ENCODE results near the gene HSF2BP.

Gene HSF2BP

GRCh38 chr21:43644609-43645008 is 14.7 kb downstream of the HSF2BP start:
- Histone ChIP-seq H2BK15ac (replicated peaks; ENCODE audit: low read depth) (no peak overlapping the region), H3K4me2 (ENCODE audit: low read length) (no peak overlapping the region), H3K79me2 (ENCODE audit: control insufficient read depth, insufficient read depth, low read length) (no peaks in the 10 kb centered on the region), H3K56ac (ENCODE audit: low read length) (no peak overlapping the region), H3K23ac (ENCODE audit: low read length) (no peak overlapping the region), H3K4ac (ENCODE audit: low read depth, low read length) (peak overlapping the region; percentile 36), H2AK5ac (ENCODE audit: low read length) (no peak overlapping the region), H3K27ac (ENCODE audit: low read depth, low read length) (no peak overlapping the region), H3K27me3 (ENCODE audit: insufficient read depth, low read length, poor library complexity) (no peaks in the 10 kb centered on the region), H4K8ac (ENCODE audit: low read depth, low read length) (no peak overlapping the region), H4K5ac (ENCODE audit: low read length) (no peak overlapping the region), H3K9ac (ENCODE audit: low read length) (no peak overlapping the region), H3K18ac (ENCODE audit: low read length) (no peak overlapping the region), H3K79me1 (ENCODE audit: low read length) (no peaks in the 10 kb centered on the region), H3K36me3 (ENCODE audit: control insufficient read depth, insufficient read depth, low read length) (no peaks in the 10 kb centered on the region), H3K4me1 (ENCODE audit: control insufficient read depth, low read depth, low read length) (no peaks in the 10 kb centered on the region), H2BK120ac (ENCODE audit: low read depth, low read length) (no peak overlapping the region), H3K4me3 (ENCODE audit: low read length) (no peak overlapping the region), H2BK5ac (ENCODE audit: low read length) (no peak overlapping the region)
- no peak for DNase-seq
- WGBS (ENCODE audit: extremely low coverage, insufficient coverage, low lambda C conversion rate), result 100% methylated on average over 1 of the region's 6 CpGs

DNA sequence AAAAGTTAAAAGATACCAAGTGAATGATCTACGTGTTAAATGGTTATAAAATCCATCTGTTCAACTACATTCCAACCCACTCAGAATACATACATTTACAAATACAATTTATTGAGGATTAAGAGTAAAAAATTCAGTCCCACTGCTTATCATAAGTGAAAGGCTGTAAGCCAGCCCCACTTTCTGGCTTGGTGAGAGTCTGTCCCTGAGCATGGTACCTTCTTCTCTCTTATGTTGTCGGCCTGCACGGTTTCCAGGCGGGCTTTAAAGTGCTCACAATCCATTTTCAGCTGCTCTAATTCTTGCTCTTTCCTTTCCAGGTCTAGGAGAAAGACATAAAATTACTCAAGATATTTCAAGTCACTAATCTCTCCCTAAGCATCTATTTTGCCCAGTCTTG is 15.2 kb downstream of the HSF2BP start:
- Histone ChIP-seq H3K23ac (ENCODE audit: low read length) (no peak overlapping the region), H3K79me1 (ENCODE audit: low read length) (no peaks in the 10 kb centered on the region), H3K9ac (ENCODE audit: low read length) (no peak overlapping the region), H2BK5ac (ENCODE audit: low read length) (no peak overlapping the region), H2AK5ac (ENCODE audit: low read length) (no peak overlapping the region), H4K5ac (ENCODE audit: low read length) (no peak overlapping the region), H3K4me3 (ENCODE audit: low read length) (no peak overlapping the region), H3K4me1 (ENCODE audit: control insufficient read depth, low read depth, low read length) (no peaks in the 10 kb centered on the region), H3K36me3 (ENCODE audit: control insufficient read depth, insufficient read depth, low read length) (no peaks in the 10 kb centered on the region), H3K18ac (ENCODE audit: low read length) (no peak overlapping the region), H3K79me2 (ENCODE audit: control insufficient read depth, insufficient read depth, low read length) (no peaks in the 10 kb centered on the region), H2BK120ac (ENCODE audit: low read depth, low read length) (no peak overlapping the region), H3K4me2 (ENCODE audit: low read length) (no peak overlapping the region), H4K8ac (ENCODE audit: low read depth, low read length) (no peak overlapping the region), H3K27ac (ENCODE audit: low read depth, low read length) (no peak overlapping the region), H2BK15ac (replicated peaks; ENCODE audit: low read depth) (no peak overlapping the region), H3K4ac (ENCODE audit: low read depth, low read length) (no peak overlapping the region), H3K27me3 (ENCODE audit: insufficient read depth, low read length, poor library complexity) (no peaks in the 10 kb centered on the region), H3K56ac (ENCODE audit: low read length) (no peak overlapping the region)
- DNase-seq, result no peak
- WGBS (ENCODE audit: extremely low coverage, insufficient coverage, low lambda C conversion rate), result no CpG with 5 or more reads among the region's 4 CpGs

GRCh38 chr21:43643193-43643592 is 16.1 kb downstream of the HSF2BP start:
- no peak overlapping the region for H2AK5ac ChIP-seq (ENCODE audit: low read length)
- no peak overlapping the region for H4K5ac ChIP-seq (ENCODE audit: low read length)
- no CpG with 5 or more reads among the region's 4 CpGs for WGBS (ENCODE audit: extremely low coverage, insufficient coverage, low lambda C conversion rate)
- H2BK15ac ChIP-seq (replicated peaks; ENCODE audit: low read depth), result no peak overlapping the region
- no peak overlapping the region for H4K8ac ChIP-seq (ENCODE audit: low read depth, low read length)
- H3K56ac ChIP-seq (ENCODE audit: low read length), result no peak overlapping the region
- H3K36me3 ChIP-seq (ENCODE audit: control insufficient read depth, insufficient read depth, low read length), result no peaks in the 10 kb centered on the region
- H3K18ac ChIP-seq (ENCODE audit: low read length), result no peak overlapping the region
- no peak overlapping the region for H3K23ac ChIP-seq (ENCODE audit: low read length)
- H3K4ac ChIP-seq (ENCODE audit: low read depth, low read length), result no peak overlapping the region
- H3K27ac ChIP-seq (ENCODE audit: low read depth, low read length), result no peak overlapping the region
- no peak overlapping the region for H2BK120ac ChIP-seq (ENCODE audit: low read depth, low read length)
- H3K9ac ChIP-seq (ENCODE audit: low read length), result no peak overlapping the region
- no peak overlapping the region for H3K4me3 ChIP-seq (ENCODE audit: low read length)
- H3K79me1 ChIP-seq (ENCODE audit: low read length), result no peaks in the 10 kb centered on the region
- no peaks in the 10 kb centered on the region for H3K79me2 ChIP-seq (ENCODE audit: control insufficient read depth, insufficient read depth, low read length)
- H2BK5ac ChIP-seq (ENCODE audit: low read length), result no peak overlapping the region
- H3K4me1 ChIP-seq (ENCODE audit: control insufficient read depth, low read depth, low read length), result no peaks in the 10 kb centered on the region
- H3K4me2 ChIP-seq (ENCODE audit: low read length), result no peak overlapping the region
- no peaks in the 10 kb centered on the region for H3K27me3 ChIP-seq (ENCODE audit: insufficient read depth, low read length, poor library complexity)
- DNase-seq, result no peak

DNA sequence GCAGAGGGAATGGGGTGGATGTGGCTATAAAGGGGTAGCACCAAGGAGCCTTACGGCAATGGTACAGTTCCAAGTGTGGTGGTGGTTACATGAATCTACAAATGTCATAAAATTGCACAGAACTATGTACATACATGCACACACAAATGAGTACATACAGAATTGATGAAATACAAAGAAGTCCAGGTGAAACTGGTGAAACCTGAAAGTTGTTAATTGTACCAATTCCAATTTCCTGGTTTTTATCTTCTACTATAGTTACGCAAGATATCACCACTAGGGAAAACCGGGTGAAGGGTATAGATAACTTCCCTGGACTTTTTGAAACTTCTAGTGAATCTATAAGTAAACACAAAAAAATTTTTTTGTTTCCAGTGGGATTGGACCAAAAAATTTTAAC is 18.9 kb downstream of the HSF2BP start:
- Histone ChIP-seq H3K4me2 (ENCODE audit: low read length) (no peak overlapping the region), H2BK120ac (ENCODE audit: low read depth, low read length) (no peak overlapping the region), H3K4me1 (ENCODE audit: control insufficient read depth, low read depth, low read length) (no peaks in the 10 kb centered on the region), H3K18ac (ENCODE audit: low read length) (no peak overlapping the region), H3K79me2 (ENCODE audit: control insufficient read depth, insufficient read depth, low read length) (no peaks in the 10 kb centered on the region), H3K56ac (ENCODE audit: low read length) (no peak overlapping the region), H3K36me3 (ENCODE audit: control insufficient read depth, insufficient read depth, low read length) (no peaks in the 10 kb centered on the region), H2BK5ac (ENCODE audit: low read length) (no peak overlapping the region), H3K79me1 (ENCODE audit: low read length) (no peaks in the 10 kb centered on the region), H3K23ac (ENCODE audit: low read length) (no peak overlapping the region), H3K27me3 (ENCODE audit: insufficient read depth, low read length, poor library complexity) (no peaks in the 10 kb centered on the region), H3K9ac (ENCODE audit: low read length) (no peak overlapping the region), H4K5ac (ENCODE audit: low read length) (no peak overlapping the region), H4K8ac (ENCODE audit: low read depth, low read length) (no peak overlapping the region), H3K4ac (ENCODE audit: low read depth, low read length) (no peak overlapping the region), H3K27ac (ENCODE audit: low read depth, low read length) (no peak overlapping the region), H3K4me3 (ENCODE audit: low read length) (no peak overlapping the region), H2AK5ac (ENCODE audit: low read length) (no peak overlapping the region), H2BK15ac (replicated peaks; ENCODE audit: low read depth) (no peak overlapping the region)
- DNase-seq, result no peak
- no CpG with 5 or more reads among the region's 3 CpGs for WGBS (ENCODE audit: extremely low coverage, insufficient coverage, low lambda C conversion rate)

DNA sequence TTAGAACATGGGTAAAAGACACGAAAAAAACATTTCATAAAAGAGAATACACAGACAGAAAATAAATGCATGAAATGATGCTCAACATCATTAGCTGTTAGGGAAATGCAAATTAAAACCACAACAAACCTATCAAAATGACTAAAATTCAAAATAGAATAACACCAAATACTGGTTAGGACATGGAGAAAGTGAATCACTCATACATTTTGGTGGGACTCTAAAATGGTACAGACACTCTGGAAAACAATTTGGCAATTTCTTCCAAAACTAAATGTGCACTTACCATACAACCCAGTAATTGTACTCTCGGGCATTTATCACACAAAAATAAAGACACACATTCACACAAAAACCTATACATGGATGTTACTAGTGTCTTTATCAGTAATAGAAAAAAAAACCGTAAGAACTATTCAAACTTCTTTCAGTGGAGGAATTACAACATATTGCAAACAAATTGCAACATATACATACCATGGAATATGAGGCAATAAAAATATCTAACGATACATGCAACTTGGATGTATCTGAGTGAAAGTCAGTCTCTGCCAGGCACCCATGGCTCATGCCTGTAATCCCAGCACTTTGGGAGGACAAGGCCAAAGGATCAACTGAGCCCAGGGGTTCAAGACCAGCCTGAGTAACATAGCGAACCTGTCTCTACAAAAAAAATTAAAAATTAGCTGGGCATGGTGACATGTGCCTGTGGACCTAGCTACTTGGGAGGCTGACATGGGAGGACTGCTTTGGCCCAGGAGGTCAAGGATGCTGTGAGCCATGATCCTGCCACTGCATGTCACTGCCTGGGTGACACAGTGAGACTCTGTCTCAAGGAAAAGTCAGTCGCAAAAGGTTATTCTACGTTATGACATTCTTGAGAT is 19.6 kb downstream of the HSF2BP start:
- H4K5ac ChIP-seq (ENCODE audit: low read length), result no peak overlapping the region

More for the DNA sequence above, 19.6 kb downstream of the HSF2BP start:
- no peak overlapping the region for H3K27ac ChIP-seq (ENCODE audit: low read depth, low read length)
- no peak overlapping the region for H2AK5ac ChIP-seq (ENCODE audit: low read length)
- H4K8ac ChIP-seq (ENCODE audit: low read depth, low read length), result no peak overlapping the region
- H3K4me1 ChIP-seq (ENCODE audit: control insufficient read depth, low read depth, low read length), result no peaks in the 10 kb centered on the region
- H3K79me1 ChIP-seq (ENCODE audit: low read length), result no peaks in the 10 kb centered on the region
- no peaks in the 10 kb centered on the region for H3K79me2 ChIP-seq (ENCODE audit: control insufficient read depth, insufficient read depth, low read length)
- H3K23ac ChIP-seq (ENCODE audit: low read length), result no peak overlapping the region
- H3K36me3 ChIP-seq (ENCODE audit: control insufficient read depth, insufficient read depth, low read length), result no peaks in the 10 kb centered on the region
- DNase-seq, result no peak
- H3K9ac ChIP-seq (ENCODE audit: low read length), result no peak overlapping the region
- H3K4me2 ChIP-seq (ENCODE audit: low read length), result no peak overlapping the region
- no peak overlapping the region for H3K18ac ChIP-seq (ENCODE audit: low read length)
- H2BK120ac ChIP-seq (ENCODE audit: low read depth, low read length), result no peak overlapping the region
- H3K4ac ChIP-seq (ENCODE audit: low read depth, low read length), result no peak overlapping the region
- H3K27me3 ChIP-seq (ENCODE audit: insufficient read depth, low read length, poor library complexity), result no peaks in the 10 kb centered on the region
- H2BK15ac ChIP-seq (replicated peaks; ENCODE audit: low read depth), result no peak overlapping the region
- H3K4me3 ChIP-seq (ENCODE audit: low read length), result no peak overlapping the region
- H2BK5ac ChIP-seq (ENCODE audit: low read length), result no peak overlapping the region
- no peak overlapping the region for H3K56ac ChIP-seq (ENCODE audit: low read length)
- WGBS (ENCODE audit: extremely low coverage, insufficient coverage, low lambda C conversion rate), result no CpG with 5 or more reads among the region's 7 CpGs

Data from mesendoderm (in vitro differentiated cells).